Stimulated activated naive CD8-positive, alpha-beta T cell treated with anti-CD3 and anti-CD28 coated beads, Interleukin-15, amount 100 ng/mL, for 72 hours (primary cell): ENCODE data around the gene PHACTR1.

Experiments
- ATAC-seq: fragments of 150-1000 bp; cut with Tn5 transposase; 2 replicates; pipeline ENCODE4 v1.10.0; 2021; ENCODE audit warnings: mild to moderate bottlenecking, moderate library complexity
- DNase-seq, 2 donors: peaks; one replicate each; pipeline ENCODE4 v3.0.0; 2021 to 2022
- H3K27ac Mint-ChIP-seq, 2 donors: one replicate each; pipeline ENCODE4 v1.8.0; 2022; ENCODE audit warnings: mild to moderate bottlenecking in 2 of 2, mixed read lengths in 2 of 2, moderate library complexity in 2 of 2
- H3K27me3 Mint-ChIP-seq: one replicate; pipeline ENCODE4 v1.8.0; 2022; ENCODE audit warnings: mixed read lengths
- H3K4me1 Mint-ChIP-seq: one replicate; pipeline ENCODE4 v1.8.0; 2022; ENCODE audit warnings: mild to moderate bottlenecking, mixed read lengths
- H3K4me3 Mint-ChIP-seq, 2 donors: one replicate each; pipeline ENCODE4 v1.8.0; 2022; ENCODE audit warnings: mild to moderate bottlenecking in 2 of 2, mixed read lengths in 2 of 2, moderate library complexity in 1 of 2
- H3K9me3 Mint-ChIP-seq, 2 donors: one replicate each; pipeline ENCODE4 v1.8.0; 2022; ENCODE audit warnings: mixed read lengths in 2 of 2

Gene PHACTR1

GRCh38 chr6:13068586-13069210 is 352.1 kb downstream of the PHACTR1 start:
- Mint-ChIP-seq H3K4me1 (no peaks in the 10 kb centered on the region), H3K27ac (peak overlapping the region in 1 of 2 donors; percentile 48), H3K9me3 (no peaks in the 10 kb centered on the region), H3K4me3 (no peak overlapping the region), H3K27me3 (no peaks in the 10 kb centered on the region)
- DNase-seq (no peak), ATAC-seq (no peak)

GRCh38 chr6:13071550-13072345 is 355.2 kb downstream of the PHACTR1 start:
- Mint-ChIP-seq H3K9me3 (no peaks in the 10 kb centered on the region), H3K4me3 (no peak overlapping the region), H3K27me3 (no peaks in the 10 kb centered on the region), H3K27ac (no peak overlapping the region), H3K4me1 (no peaks in the 10 kb centered on the region)
- no peak for ATAC-seq
- no peak for DNase-seq

- H3K9me3 Mint-ChIP-seq = no peaks in the 10 kb centered on the region
- no peak for ATAC-seq
These were observed 356.2 kb downstream of the PHACTR1 start for GRCh38 chr6:13072686-13073347.

GRCh38 chr6:13074415-13075140 is 358.0 kb downstream of the PHACTR1 start:
- H3K4me3 Mint-ChIP-seq = no peak overlapping the region
- DNase-seq (no peak), ATAC-seq (no peak)
- no peak overlapping the region for H3K27ac Mint-ChIP-seq
- no peaks in the 10 kb centered on the region for H3K9me3 Mint-ChIP-seq
- no peaks in the 10 kb centered on the region for H3K4me1 Mint-ChIP-seq
- no peaks in the 10 kb centered on the region for H3K27me3 Mint-ChIP-seq

More at GRCh38 chr6:13072686-13073347, 356.2 kb downstream of the PHACTR1 start:
- Mint-ChIP-seq H3K27me3 (no peaks in the 10 kb centered on the region), H3K4me1 (no peaks in the 10 kb centered on the region), H3K4me3 (no peak overlapping the region), H3K27ac (no peak overlapping the region)
- no peak for DNase-seq

GRCh38 chr6:13075141-13075845 is 358.7 kb downstream of the PHACTR1 start:
- no peaks in the 10 kb centered on the region for H3K4me1 Mint-ChIP-seq
- no peak overlapping the region for H3K4me3 Mint-ChIP-seq
- DNase-seq = no peak
- no peak for ATAC-seq
- no peaks in the 10 kb centered on the region for H3K9me3 Mint-ChIP-seq
- H3K27ac Mint-ChIP-seq = no peak overlapping the region
- no peaks in the 10 kb centered on the region for H3K27me3 Mint-ChIP-seq

- no peak for DNase-seq
- Mint-ChIP-seq H3K9me3 (no peaks in the 10 kb centered on the region), H3K27me3 (no peaks in the 10 kb centered on the region), H3K4me1 (no peaks in the 10 kb centered on the region), H3K27ac (no peak overlapping the region), H3K4me3 (no peak overlapping the region)
- no peak for ATAC-seq
These were observed 360.0 kb downstream of the PHACTR1 start for GRCh38 chr6:13076575-13076974.

- H3K4me1 Mint-ChIP-seq = no peaks in the 10 kb centered on the region
- no peak for ATAC-seq
- H3K4me3 Mint-ChIP-seq = no peak overlapping the region
- no peak for DNase-seq
- no peaks in the 10 kb centered on the region for H3K9me3 Mint-ChIP-seq
- H3K27ac Mint-ChIP-seq = no peak overlapping the region
- H3K27me3 Mint-ChIP-seq = no peaks in the 10 kb centered on the region
These were observed 360.6 kb downstream of the PHACTR1 start for GRCh38 chr6:13077117-13077516.

- Mint-ChIP-seq H3K27ac (no peak overlapping the region), H3K4me3 (no peak overlapping the region), H3K27me3 (no peaks in the 10 kb centered on the region), H3K4me1 (no peaks in the 10 kb centered on the region), H3K9me3 (peaks cover 0 to 6% of the 10 kb centered on the region in 2 donors)
- DNase-seq = no peak
- ATAC-seq = no peak
These were observed 362.6 kb downstream of the PHACTR1 start for GRCh38 chr6:13079096-13079723.

GRCh38 chr6:13080462-13081188 is 364.1 kb downstream of the PHACTR1 start:
- Mint-ChIP-seq H3K4me3 (no peak overlapping the region), H3K27me3 (no peaks in the 10 kb centered on the region), H3K9me3 (peaks cover 0 to 6% of the 10 kb centered on the region in 2 donors), H3K4me1 (no peaks in the 10 kb centered on the region), H3K27ac (no peak overlapping the region)
- DNase-seq = no peak
- no peak for ATAC-seq

- H3K27me3 Mint-ChIP-seq = no peaks in the 10 kb centered on the region
- no peak for ATAC-seq
- no peak overlapping the region for H3K27ac Mint-ChIP-seq
- H3K4me1 Mint-ChIP-seq = no peaks in the 10 kb centered on the region
- DNase-seq = no peak
- no peak overlapping the region for H3K4me3 Mint-ChIP-seq
- H3K9me3 Mint-ChIP-seq = peaks cover 0 to 6% of the 10 kb centered on the region in 2 donors
These were observed 364.6 kb downstream of the PHACTR1 start for GRCh38 chr6:13081189-13081563.

GRCh38 chr6:13089296-13089994 is 372.9 kb downstream of the PHACTR1 start:
- ATAC-seq = no peak
- no peaks in the 10 kb centered on the region for H3K4me1 Mint-ChIP-seq
- H3K27ac Mint-ChIP-seq = no peak overlapping the region
- H3K9me3 Mint-ChIP-seq = no peaks in the 10 kb centered on the region
- H3K4me3 Mint-ChIP-seq = no peak overlapping the region
- no peaks in the 10 kb centered on the region for H3K27me3 Mint-ChIP-seq
- no peak for DNase-seq

- H3K4me1 Mint-ChIP-seq = no peaks in the 10 kb centered on the region
- H3K9me3 Mint-ChIP-seq = no peaks in the 10 kb centered on the region
These were observed 374.6 kb downstream of the PHACTR1 start for GRCh38 chr6:13091192-13091591.

GRCh38 chr6:13094781-13095425 is 378.3 kb downstream of the PHACTR1 start:
- ATAC-seq (no peak), DNase-seq (no peak)
- Mint-ChIP-seq H3K4me3 (no peak overlapping the region), H3K4me1 (no peaks in the 10 kb centered on the region), H3K27me3 (no peaks in the 10 kb centered on the region), H3K9me3 (no peaks in the 10 kb centered on the region), H3K27ac (no peak overlapping the region)

More at GRCh38 chr6:13091192-13091591, 374.6 kb downstream of the PHACTR1 start:
- H3K27me3 Mint-ChIP-seq = no peaks in the 10 kb centered on the region
- H3K27ac Mint-ChIP-seq = no peak overlapping the region
- no peak overlapping the region for H3K4me3 Mint-ChIP-seq
- ATAC-seq (no peak), DNase-seq (no peak)
